GM23338 (cell line): Measurements from ENCODE around the gene PLOD2.

Experiments used
- CREB1 ChIP-seq: fragments of 250-450 bp; sonication (Bioruptor Pico); IDR thresholded peaks from 2 replicates; pipeline ENCODE4 v1.5.0; 2020; ENCODE audit warnings: low read depth, mild to moderate bottlenecking, moderate library complexity
- EZH2 ChIP-seq: fragments of 200-600 bp; sonication (generic); IDR thresholded peaks from one replicate; pipeline ENCODE4 v1.8.0; 2017; ENCODE audit warnings: antibody characterized with exemption, mild to moderate bottlenecking, low read depth; ENCODE audit not compliant: unreplicated experiment
- EZH2phosphoT487 ChIP-seq: fragments of 200-600 bp; sonication (generic); IDR thresholded peaks from one replicate; pipeline ENCODE4 v1.8.1; 2018; ENCODE audit warnings: antibody characterized with exemption; ENCODE audit not compliant: unreplicated experiment
- JUNB ChIP-seq: IDR thresholded peaks from one replicate; pipeline ENCODE4 v1.6.1; 2016; ENCODE audit warnings: antibody characterized with exemption; ENCODE audit not compliant: unreplicated experiment
- NANOG ChIP-seq: IDR thresholded peaks from 2 replicates; pipeline ENCODE4 v1.6.1; 2016; ENCODE audit warnings: antibody characterized with exemption, borderline replicate concordance
- POLR2AphosphoS5 ChIP-seq: IDR thresholded peaks from 2 replicates; pipeline ENCODE4 v1.6.1; 2016; ENCODE audit warnings: antibody characterized with exemption, low read depth
- STAT1 ChIP-seq: IDR thresholded peaks from one replicate; pipeline ENCODE4 v1.6.1; 2016; ENCODE audit warnings: antibody characterized with exemption; ENCODE audit not compliant: unreplicated experiment
- ZNF331 ChIP-seq: fragments of 250-450 bp; sonication (Bioruptor Pico); IDR thresholded peaks from 2 replicates; pipeline ENCODE4 v1.5.0; 2020; ENCODE audit warnings: low read depth, mild to moderate bottlenecking, moderate library complexity
- TF ChIP-seq, protein P1 (sequence below), 2 experiments: fragments of 200-600 bp in 1 of 2; sonication (generic) in 1 of 2; conservative IDR thresholded peaks; 2 replicates each; pipeline versions ENCODE4 v1.5.1 to v1.6.1; 2016 to 2017; ENCODE audit warnings: antibody characterized with exemption in 2 of 2, low read depth in 2 of 2, mild to moderate bottlenecking in 2 of 2, moderate library complexity in 1 of 2
- TF ChIP-seq, protein P2 (sequence below): IDR thresholded peaks from one replicate; pipeline ENCODE4 v1.6.1; 2018; ENCODE audit warnings: antibody characterized with exemption; ENCODE audit not compliant: unreplicated experiment
- TF ChIP-seq, protein P3 (sequence below): IDR thresholded peaks from 2 replicates; pipeline ENCODE4 v1.6.1; 2016; ENCODE audit warnings: antibody characterized with exemption

DNA sequence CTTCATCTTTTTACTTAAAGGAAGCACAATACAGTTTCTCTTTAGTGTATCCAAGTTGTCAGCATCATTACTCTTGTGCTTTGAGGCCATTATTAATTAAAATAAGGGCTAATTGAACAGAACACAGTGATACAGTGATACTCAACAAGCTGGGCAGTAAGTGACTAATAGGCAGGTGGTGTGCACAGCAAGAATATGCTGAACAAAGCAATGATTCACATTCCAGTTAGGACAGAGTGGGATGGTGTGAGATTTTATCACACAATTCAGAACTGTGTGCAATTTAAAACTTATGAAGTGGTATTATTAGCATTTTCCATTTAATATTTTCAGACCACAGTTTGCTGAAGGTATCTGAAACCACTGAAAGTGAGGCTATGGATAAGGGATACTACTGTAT is 116.9 kb downstream of the PLOD2 start:
- TF ChIP-seq, protein P1, sequence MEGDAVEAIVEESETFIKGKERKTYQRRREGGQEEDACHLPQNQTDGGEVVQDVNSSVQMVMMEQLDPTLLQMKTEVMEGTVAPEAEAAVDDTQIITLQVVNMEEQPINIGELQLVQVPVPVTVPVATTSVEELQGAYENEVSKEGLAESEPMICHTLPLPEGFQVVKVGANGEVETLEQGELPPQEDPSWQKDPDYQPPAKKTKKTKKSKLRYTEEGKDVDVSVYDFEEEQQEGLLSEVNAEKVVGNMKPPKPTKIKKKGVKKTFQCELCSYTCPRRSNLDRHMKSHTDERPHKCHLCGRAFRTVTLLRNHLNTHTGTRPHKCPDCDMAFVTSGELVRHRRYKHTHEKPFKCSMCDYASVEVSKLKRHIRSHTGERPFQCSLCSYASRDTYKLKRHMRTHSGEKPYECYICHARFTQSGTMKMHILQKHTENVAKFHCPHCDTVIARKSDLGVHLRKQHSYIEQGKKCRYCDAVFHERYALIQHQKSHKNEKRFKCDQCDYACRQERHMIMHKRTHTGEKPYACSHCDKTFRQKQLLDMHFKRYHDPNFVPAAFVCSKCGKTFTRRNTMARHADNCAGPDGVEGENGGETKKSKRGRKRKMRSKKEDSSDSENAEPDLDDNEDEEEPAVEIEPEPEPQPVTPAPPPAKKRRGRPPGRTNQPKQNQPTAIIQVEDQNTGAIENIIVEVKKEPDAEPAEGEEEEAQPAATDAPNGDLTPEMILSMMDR (conservative IDR thresholded peaks at IDR 0.05; ENCODE audit: low read depth in 2 of 2): no peak
- TF ChIP-seq, protein P2, sequence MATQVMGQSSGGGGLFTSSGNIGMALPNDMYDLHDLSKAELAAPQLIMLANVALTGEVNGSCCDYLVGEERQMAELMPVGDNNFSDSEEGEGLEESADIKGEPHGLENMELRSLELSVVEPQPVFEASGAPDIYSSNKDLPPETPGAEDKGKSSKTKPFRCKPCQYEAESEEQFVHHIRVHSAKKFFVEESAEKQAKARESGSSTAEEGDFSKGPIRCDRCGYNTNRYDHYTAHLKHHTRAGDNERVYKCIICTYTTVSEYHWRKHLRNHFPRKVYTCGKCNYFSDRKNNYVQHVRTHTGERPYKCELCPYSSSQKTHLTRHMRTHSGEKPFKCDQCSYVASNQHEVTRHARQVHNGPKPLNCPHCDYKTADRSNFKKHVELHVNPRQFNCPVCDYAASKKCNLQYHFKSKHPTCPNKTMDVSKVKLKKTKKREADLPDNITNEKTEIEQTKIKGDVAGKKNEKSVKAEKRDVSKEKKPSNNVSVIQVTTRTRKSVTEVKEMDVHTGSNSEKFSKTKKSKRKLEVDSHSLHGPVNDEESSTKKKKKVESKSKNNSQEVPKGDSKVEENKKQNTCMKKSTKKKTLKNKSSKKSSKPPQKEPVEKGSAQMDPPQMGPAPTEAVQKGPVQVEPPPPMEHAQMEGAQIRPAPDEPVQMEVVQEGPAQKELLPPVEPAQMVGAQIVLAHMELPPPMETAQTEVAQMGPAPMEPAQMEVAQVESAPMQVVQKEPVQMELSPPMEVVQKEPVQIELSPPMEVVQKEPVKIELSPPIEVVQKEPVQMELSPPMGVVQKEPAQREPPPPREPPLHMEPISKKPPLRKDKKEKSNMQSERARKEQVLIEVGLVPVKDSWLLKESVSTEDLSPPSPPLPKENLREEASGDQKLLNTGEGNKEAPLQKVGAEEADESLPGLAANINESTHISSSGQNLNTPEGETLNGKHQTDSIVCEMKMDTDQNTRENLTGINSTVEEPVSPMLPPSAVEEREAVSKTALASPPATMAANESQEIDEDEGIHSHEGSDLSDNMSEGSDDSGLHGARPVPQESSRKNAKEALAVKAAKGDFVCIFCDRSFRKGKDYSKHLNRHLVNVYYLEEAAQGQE: no peak
- TF ChIP-seq JUNB: no peak
- no peak for TF ChIP-seq POLR2AphosphoS5
- TF ChIP-seq CREB1: no peak
- no peak for TF ChIP-seq EZH2
- TF ChIP-seq EZH2phosphoT487: no peak
- no peak for TF ChIP-seq NANOG
- TF ChIP-seq STAT1: no peak
- TF ChIP-seq ZNF331: no peak
- TF ChIP-seq, protein P3, sequence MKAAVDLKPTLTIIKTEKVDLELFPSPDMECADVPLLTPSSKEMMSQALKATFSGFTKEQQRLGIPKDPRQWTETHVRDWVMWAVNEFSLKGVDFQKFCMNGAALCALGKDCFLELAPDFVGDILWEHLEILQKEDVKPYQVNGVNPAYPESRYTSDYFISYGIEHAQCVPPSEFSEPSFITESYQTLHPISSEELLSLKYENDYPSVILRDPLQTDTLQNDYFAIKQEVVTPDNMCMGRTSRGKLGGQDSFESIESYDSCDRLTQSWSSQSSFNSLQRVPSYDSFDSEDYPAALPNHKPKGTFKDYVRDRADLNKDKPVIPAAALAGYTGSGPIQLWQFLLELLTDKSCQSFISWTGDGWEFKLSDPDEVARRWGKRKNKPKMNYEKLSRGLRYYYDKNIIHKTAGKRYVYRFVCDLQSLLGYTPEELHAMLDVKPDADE: no peak
